Heart right ventricle (tissue), 16 donors: Measurements from ENCODE around the gene TBC1D14. TPM values are rescaled to one million over a fixed set of nuclear protein-coding genes. Genes with fewer than 3 reads are reported as not detected.
A peak's percentile ranks its signal among the peaks of the same experiment; 100 is the strongest.

ENCODE experiments used
- ATAC-seq, 8 donors: fragments of 200-7000 bp; cut with Tn5 transposase; one replicate each; pipeline ENCODE4 v1.9.1; 2020; ENCODE audit warnings: mild to moderate bottlenecking in 8 of 8, moderate library complexity in 8 of 8, moderate number of reproducible peaks in 1 of 8
- DNase-seq, 2 donors: peaks; one replicate each; pipeline ENCODE4 v3.0.0-alpha.2; 2020
- H3K27ac ChIP-seq, 10 donors: fragments of 200-600 bp; sonication (generic) in 2 of 10; one replicate each; pipeline versions ENCODE4 v1.5.0 to v1.8.0; 2020 to 2022; ENCODE audit warnings: mild to moderate bottlenecking in 3 of 10
- H3K27me3 ChIP-seq, 7 donors: fragments of 200-600 bp; one replicate each; pipeline ENCODE4 v1.8.0; 2021 to 2022; ENCODE audit warnings: mild to moderate bottlenecking in 2 of 7
- H3K36me3 ChIP-seq, 9 donors: fragments of 200-600 bp; sonication (generic) in 1 of 9; one replicate each; pipeline versions ENCODE4 v1.5.0 to v1.8.0; 2020 to 2022; ENCODE audit warnings: mild to moderate bottlenecking in 2 of 9
- H3K4me1 ChIP-seq, 9 donors: fragments of 200-600 bp; sonication (generic) in 1 of 9; one replicate each; pipeline versions ENCODE4 v1.5.0 to v1.8.0; 2020 to 2022; ENCODE audit warnings: mild to moderate bottlenecking in 4 of 9
- H3K4me3 ChIP-seq, 10 donors: fragments of 200-600 bp; sonication (generic) in 2 of 10; one replicate each; pipeline versions ENCODE4 v1.5.0 to v1.8.0; 2020 to 2022; ENCODE audit warnings: mild to moderate bottlenecking in 7 of 10, moderate library complexity in 2 of 10
- H3K9me3 ChIP-seq, 11 donors: fragments of 200-600 bp in 10 of 11; sonication (generic) in 2 of 11; one replicate each; pipeline versions ENCODE4 v1.5.0 to v1.8.0; 2013 to 2022; ENCODE audit warnings: mild to moderate bottlenecking in 2 of 11, control low read depth in 1 of 11, moderate library complexity in 1 of 11
- CTCF ChIP-seq, 9 donors: fragments of 200-600 bp; sonication (generic) in 2 of 9; IDR thresholded peaks; one replicate each; pipeline versions ENCODE4 v1.5.0 to v1.8.0; 2021 to 2022; ENCODE audit warnings: antibody characterized with exemption in 9 of 9, mild to moderate bottlenecking in 5 of 9, moderate library complexity in 1 of 9
- WGBS, 2 donors: extraction: QIAGEN DNeasy Blood & Tissue Kit; methylation state at CpG; one replicate each; pipeline ENCODE4 v1.1.7; 2013; ENCODE audit warnings: inconsistent platforms in 1 of 2; 5-methylcytosine and 5-hydroxymethylcytosine counted together
- intact Hi-C, 10 donors: fragments of 100-400 bp; cut with DNase I; formaldehyde crosslinking; loops; one replicate each; pipeline versions ENCODE4 v1.11.1 to v1.14.2; 2022
- polyA plus RNA-seq, 2 donors: library from polyadenylated mRNA; stranded (reverse); fragments of 200-250 nt; gene quantifications; one replicate each; pipeline ENCODE4 v1.2.3, GENCODE V29; 2013
- total RNA-seq, 10 donors: library from RNA; stranded (reverse); fragmentation: NEBNext Ultra II Directional in 3 of 10; extraction: Animal tissue kit (Norgen Biotek cat#: 25700) in 3 of 10; gene quantifications; one replicate each; pipeline versions ENCODE4 v1.2.1 to v1.2.4, GENCODE V29; 2021 to 2023
- donor health status: Arrhythmogenic right ventricular cardiomyopathy.
- donor health status: ischemic (EF 13 %, LVEDD 7.1; RV severe dilation, severe dysfunction).
- donor health status: healthy with polysubstance abuse.
- donor health status: DM: no; HTN: yes; CAD: no.
- donor health status: DM: no; HTN: no; CAD: no.
- donor health status: ischemic (EF 25% LVEDD 6.9; RV normal size, moderate dysfunction).
- donor health status: ischemic (EF 25% LVEDD 5.7; RV mildly dilated, moderate dysfunction).
- donor health status: healthy.
- donor health status: DM: yes; HTN: yes; CAD: no.
- donor health status: Ischemic cardiomyopathy.
- donor health status: ischemic (EF 35%, LVEDD 5.7; RV mildly dilated, moderate dysfunction).
- donor health status: nonischemic (EF 11% LVEDD 7.7; RV severe dilation, severe dysfunction).
- donor health status: DM: yes; HTN: yes; CAD: no.
- donor health status: PGD.
- donor health status: ischemic (EF 29% LVEDD 5.4; RV normal size, mild dysfunction).
- donor health status: nonischemic (EF 23%, LVEDD 6.1; RV moderate dilation, normal function).

The TBC1D14 gene
- total and polyA plus RNA-seq, 12 donors: 10.5 to 43.7 (median 32.6) TPM

DNA sequence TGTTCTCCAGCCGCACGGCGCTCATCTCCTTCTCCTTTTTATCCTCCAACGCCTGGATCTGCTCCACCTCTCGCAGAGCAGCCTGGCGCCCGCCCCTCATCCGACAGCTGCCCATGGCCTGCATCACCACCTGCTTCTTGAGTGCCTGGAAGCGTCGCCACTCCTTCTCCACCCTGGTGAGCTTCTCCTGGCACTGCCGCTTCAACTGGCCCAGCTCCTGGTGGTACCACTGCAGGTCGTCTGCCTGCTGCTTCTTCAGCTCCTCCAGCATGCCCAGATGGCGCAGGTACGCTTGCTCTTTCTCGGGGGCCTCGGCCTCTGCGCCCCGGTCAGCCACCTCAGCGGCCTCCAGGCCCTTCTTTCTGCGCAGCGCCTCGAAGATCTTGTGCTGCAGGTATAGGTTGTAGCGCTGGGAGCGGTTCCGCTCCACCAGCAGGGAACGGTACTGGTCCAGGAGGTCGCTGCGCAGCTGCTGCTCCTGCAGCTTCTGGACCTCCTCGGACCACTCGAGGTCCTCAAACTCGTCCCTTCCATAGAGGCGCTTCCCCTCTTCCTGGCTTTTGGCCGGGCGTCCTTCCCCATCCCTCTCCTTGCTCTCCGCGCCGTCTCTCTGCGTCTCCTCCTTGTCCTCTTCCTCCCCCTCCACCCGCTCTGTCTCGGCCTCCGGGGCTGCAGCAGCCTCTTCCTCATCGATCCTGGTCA lies 132.3 kb downstream of the TBC1D14 start:
- Histone ChIP-seq H3K27me3 (no peaks in the 10 kb centered on the region), H3K4me1 (peaks cover 21 to 46% (median 42%) of the 10 kb centered on the region in 9 donors), H3K36me3 (peaks cover 0 to 3% (median 0%) of the 10 kb centered on the region in 9 donors), H3K9me3 (no peaks in the 10 kb centered on the region), H3K27ac (peak overlapping the region; percentile 48 to 83 (median 76)), H3K4me3 (peak overlapping the region; percentile 57 to 96 (median 82))
- peak in 1 of 2 donors; percentile 70 for DNase-seq
- TF ChIP-seq CTCF (IDR thresholded peaks at IDR 0.05): no peak
- intact Hi-C loops: loop anchor here in 5 of 10 donors (2.0 to 10.0 kb wide), 6 partner anchors 27 to 327 kb away; partner anchors contain the start of genes BLOC1S4 (in 2 of the 5), GRPEL1 (in 1 of the 5) and TBC1D14 (in 1 of the 5)
- WGBS, 2 donors: 20 to 24% methylated on average over 42 of the region's 42 CpGs
- ATAC-seq: peak in 2 of 8 donors; percentile 0

- no peaks in the 10 kb centered on the region for H3K9me3 ChIP-seq
- H3K27me3 ChIP-seq: no peaks in the 10 kb centered on the region
- intact Hi-C loops: loop anchor here in 5 of 10 donors (1.0 to 10.0 kb wide), 7 partner anchors 26 to 328 kb away; partner anchors contain the start of genes BLOC1S4 (in 2 of the 5), GRPEL1 (in 1 of the 5) and TBC1D14 (in 1 of the 5)
- H3K36me3 ChIP-seq: peaks cover 0 to 3% (median 0%) of the 10 kb centered on the region in 9 donors
- ATAC-seq (peak; percentile 94 to 97 (median 97)), DNase-seq (peak; percentile 96 to 98)
- H3K4me1 ChIP-seq: peaks cover 21 to 53% (median 49%) of the 10 kb centered on the region in 9 donors
- peak overlapping the region; percentile 57 to 96 (median 82) for H3K4me3 ChIP-seq
- H3K27ac ChIP-seq: peak overlapping the region; percentile 48 to 83 (median 76)
- TF ChIP-seq CTCF (IDR thresholded peaks at IDR 0.05): peak in 8 of 9 donors; percentile 28 to 57 (median 44)
- 0 to 1% methylated on average over 77 to 90 of the region's 90 CpGs for WGBS, 2 donors
Observed at GRCh38 chr4:7042503-7043283, 133.1 kb downstream of the TBC1D14 start.

DNA sequence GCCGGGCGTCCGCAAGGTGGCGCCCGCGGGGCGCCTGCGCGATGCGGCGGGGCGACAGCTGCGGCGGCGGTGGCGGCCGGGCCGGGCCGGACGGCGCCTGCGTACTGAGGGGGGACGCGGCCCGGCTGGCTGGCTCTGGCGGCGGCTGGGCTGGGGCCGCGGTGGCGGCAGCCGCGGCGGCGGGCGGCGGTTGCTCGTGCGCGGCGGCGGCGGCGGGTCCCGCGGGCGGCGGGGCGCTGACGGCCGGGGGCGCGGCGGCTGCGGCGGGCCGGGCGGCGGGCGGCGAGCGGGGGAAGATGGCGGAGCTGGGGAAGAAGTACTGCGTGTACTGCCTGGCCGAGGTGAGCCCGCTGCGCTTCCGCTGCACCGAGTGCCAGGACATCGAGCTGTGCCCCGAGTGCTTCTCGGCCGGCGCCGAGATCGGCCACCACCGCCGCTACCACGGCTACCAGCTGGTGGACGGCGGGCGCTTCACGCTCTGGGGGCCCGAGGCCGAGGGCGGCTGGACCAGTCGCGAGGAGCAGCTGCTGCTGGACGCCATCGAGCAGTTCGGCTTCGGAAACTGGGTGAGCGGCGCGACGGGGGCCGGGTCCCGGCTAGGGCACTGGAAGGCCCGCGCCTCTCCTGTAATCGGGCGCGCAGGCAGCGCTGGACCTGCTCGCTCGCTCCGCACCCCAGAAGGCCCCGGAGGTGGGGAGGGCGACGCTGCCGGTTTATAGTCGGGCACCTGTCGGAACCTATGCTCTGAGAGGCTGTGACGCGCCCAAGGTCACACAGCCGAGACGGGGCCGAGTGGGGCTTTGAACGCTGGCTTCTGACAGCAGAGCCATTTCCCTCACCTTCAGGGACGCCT lies 133.9 kb downstream of the TBC1D14 start, which contains the start of gene TADA2B:
Gene TADA2B (plus strand): TSS at position 89 of the 853 bp plus-strand sequence. CDS start 208 bp downstream, at position 297.
- no peaks in the 10 kb centered on the region for H3K27me3 ChIP-seq
- DNase-seq (peak; percentile 20 to 62), ATAC-seq (peak in 4 of 8 donors; percentile 6 to 35 (median 9))
- 0% methylated on average over 77 to 108 of the region's 119 CpGs for WGBS, 2 donors
- peak within 1 kb of the TSS; percentile 86 to 96 (median 94) for H3K27ac ChIP-seq
- H3K4me3 ChIP-seq: peak within 1 kb of the TSS; percentile 83 to 100 (median 99)
- H3K4me1 ChIP-seq: peaks cover 21 to 57% (median 51%) of the 10 kb centered on the region in 9 donors
- peaks cover 0 to 3% (median 0%) of the 10 kb centered on the region in 9 donors for H3K36me3 ChIP-seq
- no peak for TF ChIP-seq CTCF (IDR thresholded peaks at IDR 0.05)
- intact Hi-C loops: loop anchor here in 6 of 10 donors (1.0 to 10.0 kb wide), 9 partner anchors 23 to 329 kb away; partner anchors contain the start of genes BLOC1S4 (in 2 of the 6), GRPEL1 (in 1 of the 6) and TBC1D14 (in 1 of the 6)
- no peaks in the 10 kb centered on the region for H3K9me3 ChIP-seq
